ENCODE data around the gene SLC30A7.
"Not testable (repeated sequence)": the region's sequence is repeated elsewhere in the genome, so short reads cannot be mapped to it uniquely, and the experiment has no call there.

The SLC30A7 gene

GRCh38 chr1:100936194-100936967 lies 40.5 kb downstream of the SLC30A7 start:
- no peak for DNase-seq (ENCODE audit: low read depth, low spot score)

GRCh38 chr1:100941098-100941527 lies 45.2 kb downstream of the SLC30A7 start:
- no peak for DNase-seq (ENCODE audit: low read depth, low spot score)

- DNase-seq (ENCODE audit: low read depth, low spot score): no peak
Observed at GRCh38 chr1:100941580-100942216, 45.8 kb downstream of the SLC30A7 start.

- no peak for DNase-seq (ENCODE audit: low read depth, low spot score)
Observed at GRCh38 chr1:100942304-100943046, 46.6 kb downstream of the SLC30A7 start.

GRCh38 chr1:100943533-100943932 lies 47.6 kb downstream of the SLC30A7 start:
- no peak for DNase-seq (ENCODE audit: low read depth, low spot score)

- not testable (repeated sequence) for DNase-seq (ENCODE audit: low read depth, low spot score)
Observed at GRCh38 chr1:100946064-100946463, 50.2 kb downstream of the SLC30A7 start.

GRCh38 chr1:100947816-100948215 lies 51.9 kb downstream of the SLC30A7 start:
- DNase-seq (ENCODE audit: low read depth, low spot score): not testable (repeated sequence)

- DNase-seq (ENCODE audit: low read depth, low spot score): not testable (repeated sequence)
Observed at GRCh38 chr1:100948721-100949405, 53.0 kb downstream of the SLC30A7 start.

GRCh38 chr1:100949515-100950158 lies 53.7 kb downstream of the SLC30A7 start:
- not testable (repeated sequence) for DNase-seq (ENCODE audit: low read depth, low spot score)

- no peak for DNase-seq (ENCODE audit: low read depth, low spot score)
Observed at GRCh38 chr1:100950337-100950736, 54.4 kb downstream of the SLC30A7 start.

- DNase-seq (ENCODE audit: low read depth, low spot score): no peak
Observed at GRCh38 chr1:100950781-100951180, 54.9 kb downstream of the SLC30A7 start.

- DNase-seq (ENCODE audit: low read depth, low spot score): no peak
Observed at GRCh38 chr1:100952104-100952745, 56.3 kb downstream of the SLC30A7 start.

- DNase-seq (ENCODE audit: low read depth, low spot score): not testable (repeated sequence)
Observed at GRCh38 chr1:100952970-100953369, 57.1 kb downstream of the SLC30A7 start.

- no peak for DNase-seq (ENCODE audit: low read depth, low spot score)
Observed at GRCh38 chr1:100953960-100954730, 58.3 kb downstream of the SLC30A7 start.

- DNase-seq (ENCODE audit: low read depth, low spot score): peak; percentile 66
Observed at GRCh38 chr1:100955322-100955721, 59.4 kb downstream of the SLC30A7 start.

GRCh38 chr1:100959502-100960060 lies 63.7 kb downstream of the SLC30A7 start:
- DNase-seq (ENCODE audit: low read depth, low spot score): no peak

GRCh38 chr1:100960098-100960497 lies 64.2 kb downstream of the SLC30A7 start:
- no peak for DNase-seq (ENCODE audit: low read depth, low spot score)

- no peak for DNase-seq (ENCODE audit: low read depth, low spot score)
Observed at GRCh38 chr1:100968621-100969020, 72.7 kb downstream of the SLC30A7 start.

GRCh38 chr1:100969327-100969726 lies 73.4 kb downstream of the SLC30A7 start:
- no peak for DNase-seq (ENCODE audit: low read depth, low spot score)

GRCh38 chr1:100971021-100971420 lies 75.1 kb downstream of the SLC30A7 start:
- no peak for DNase-seq (ENCODE audit: low read depth, low spot score)

All from brain pericyte (primary cell).